Muscle of back (tissue), 11 donors: Measurements from ENCODE around the gene MAP6. TPM values are rescaled to one million over a fixed set of nuclear protein-coding genes. Genes with fewer than 3 reads are reported as not detected.

Experiments
- DNase-seq, 3 donors: peaks; one replicate each; pipeline versions ENCODE4 v3.0.0 to v3.0.0-alpha.2; 2013
- polyA plus RNA-seq, 10 donors: library from polyadenylated mRNA; unstranded; fragments of 120-200 nt; gene quantifications; one replicate each; pipeline ENCODE4 v1.2.1, GENCODE V29; 2013; ENCODE audit not compliant: insufficient read length in 10 of 10

Gene MAP6
- polyA plus RNA-seq, 10 donors: 6.9 to 16.2 (median 11.5) TPM

DNA sequence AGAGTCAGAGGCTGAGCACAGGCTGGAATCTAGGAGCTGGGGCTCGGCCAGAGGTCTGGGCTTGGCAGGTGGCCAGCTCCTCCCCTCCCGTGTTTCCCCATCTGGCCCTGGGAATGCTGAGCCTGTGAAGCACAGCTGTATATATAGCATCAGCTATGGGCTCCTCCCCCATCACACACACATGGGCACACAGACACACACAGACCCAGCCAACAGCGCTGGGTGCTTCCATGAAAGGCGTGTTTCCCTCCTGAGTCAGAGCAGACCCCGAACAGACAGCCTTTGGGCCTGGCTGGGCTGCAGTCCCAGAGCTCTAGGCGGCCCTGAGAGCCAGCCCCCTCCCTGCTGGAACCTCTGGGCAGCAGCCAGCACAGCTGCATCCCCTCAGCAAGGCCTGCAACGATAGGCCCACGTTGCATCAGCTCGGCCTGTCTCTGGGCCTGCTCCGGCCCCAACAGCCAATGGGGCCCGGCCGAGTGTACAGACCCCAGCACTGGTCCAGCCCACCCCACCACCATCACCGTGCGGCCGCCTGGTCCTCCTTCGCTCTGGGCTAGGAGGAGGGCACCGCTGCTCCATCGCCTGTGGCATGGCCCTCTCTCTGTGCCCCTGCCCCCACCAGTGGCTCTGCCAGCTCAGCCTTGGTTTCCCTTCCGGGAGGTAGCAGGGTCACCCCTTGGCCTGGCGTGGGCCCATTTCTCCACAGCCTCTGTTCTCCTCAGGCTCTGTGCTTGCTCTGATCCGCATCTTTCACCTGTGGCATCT lies 114.4 kb downstream of the MAP6 start:
- DNase-seq: peak; percentile 98 to 100 (median 100)

DNA sequence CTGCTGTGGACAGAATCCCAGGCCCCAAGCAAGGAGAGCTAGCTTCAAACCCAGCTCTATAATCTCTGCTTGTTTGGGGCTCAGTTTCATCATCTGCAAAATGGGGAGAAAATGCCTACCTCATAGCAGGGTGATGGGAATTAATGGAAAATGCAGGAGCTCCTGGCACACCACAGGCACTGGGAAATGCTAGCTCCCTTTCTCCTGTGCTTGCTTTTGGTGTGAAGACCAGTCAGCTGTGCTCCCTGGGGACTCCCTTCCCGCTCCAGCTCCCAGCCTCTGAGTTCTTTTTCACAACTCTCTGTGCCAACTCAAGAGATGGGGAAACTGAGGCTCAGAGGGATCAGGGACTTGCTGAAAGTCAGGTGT lies 115.0 kb downstream of the MAP6 start:
- no peak for DNase-seq

DNA sequence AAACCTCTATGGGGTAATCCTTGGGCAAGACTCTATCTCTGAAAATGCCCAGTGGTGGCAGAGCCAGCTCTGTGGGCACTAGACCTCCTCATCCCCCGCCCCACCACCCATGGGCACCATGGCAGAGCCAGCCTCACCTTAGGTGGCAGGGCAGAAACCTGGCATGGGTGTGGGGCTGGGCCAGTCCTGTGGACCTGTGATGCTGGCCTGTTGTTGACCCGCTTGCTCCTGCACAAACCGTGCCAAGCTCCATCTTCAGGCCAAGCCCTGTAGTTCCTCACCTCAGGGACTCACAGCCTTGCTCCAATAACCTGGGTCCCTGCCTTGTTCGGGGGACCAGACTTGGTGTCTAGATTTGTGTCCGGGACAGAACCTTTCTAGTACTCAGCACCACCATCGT lies 115.7 kb downstream of the MAP6 start:
- peak in 1 of 3 donors; percentile 39 for DNase-seq

DNA sequence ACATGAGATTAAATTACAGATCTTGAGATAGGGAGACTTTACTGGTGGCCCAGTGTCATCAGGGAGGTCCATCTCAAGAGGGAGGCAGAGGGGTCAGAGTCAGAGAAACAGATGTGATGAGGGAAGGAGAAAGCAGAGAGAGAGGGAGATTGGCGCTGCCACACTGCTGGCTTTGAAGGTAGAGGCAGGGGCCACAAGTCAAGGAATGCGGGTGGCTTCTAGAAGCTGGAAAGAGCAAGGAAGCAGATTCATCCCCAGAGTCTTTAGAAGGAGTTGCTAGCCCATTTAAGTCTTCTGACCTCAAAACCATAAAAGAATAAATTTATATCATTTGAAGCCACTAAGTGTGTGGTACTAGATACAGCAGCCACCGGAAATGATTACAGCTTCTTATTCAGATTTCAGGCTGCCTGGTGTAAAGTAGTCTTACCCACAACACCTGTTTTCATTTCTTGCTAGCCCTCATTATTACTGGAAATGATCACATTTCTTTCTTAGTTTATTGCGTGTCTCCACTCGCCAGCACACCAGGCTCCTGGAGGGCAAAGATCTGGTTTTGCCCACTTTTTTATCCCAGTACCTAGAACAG lies 119.4 kb downstream of the MAP6 start:
- DNase-seq: no peak

DNA sequence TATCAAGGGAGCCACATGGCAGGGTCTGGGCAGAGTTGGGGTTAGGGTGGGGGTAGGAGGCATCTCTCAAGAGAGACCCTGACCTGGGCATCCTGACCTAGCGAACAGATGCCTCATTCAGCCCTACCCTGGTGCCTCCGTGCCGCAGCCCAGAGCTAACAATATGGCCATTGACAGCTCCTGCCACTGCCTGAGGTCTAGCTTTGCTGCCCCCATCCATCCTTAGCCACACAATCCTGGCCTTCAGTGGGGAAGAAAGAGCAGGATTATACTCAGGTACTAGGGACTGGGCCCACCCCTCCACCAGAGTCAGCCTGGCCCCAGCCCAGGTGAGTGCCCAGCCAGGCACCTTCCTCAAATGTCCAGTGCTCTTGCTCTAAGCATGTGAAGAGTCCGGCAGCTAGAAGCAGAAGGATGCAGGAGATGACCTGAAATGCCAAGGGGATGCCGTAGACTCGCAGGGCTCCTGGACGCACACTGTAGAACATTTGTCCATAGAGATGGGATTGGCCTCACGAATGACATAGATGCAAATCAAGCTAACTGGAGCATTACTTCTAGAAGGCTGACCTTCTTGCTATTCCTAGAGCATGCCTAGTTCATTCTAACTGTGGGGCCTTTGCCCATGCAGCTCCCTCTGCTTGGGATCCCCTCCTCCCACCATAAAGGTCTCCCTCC lies 120.1 kb downstream of the MAP6 start:
- no peak for DNase-seq

DNA sequence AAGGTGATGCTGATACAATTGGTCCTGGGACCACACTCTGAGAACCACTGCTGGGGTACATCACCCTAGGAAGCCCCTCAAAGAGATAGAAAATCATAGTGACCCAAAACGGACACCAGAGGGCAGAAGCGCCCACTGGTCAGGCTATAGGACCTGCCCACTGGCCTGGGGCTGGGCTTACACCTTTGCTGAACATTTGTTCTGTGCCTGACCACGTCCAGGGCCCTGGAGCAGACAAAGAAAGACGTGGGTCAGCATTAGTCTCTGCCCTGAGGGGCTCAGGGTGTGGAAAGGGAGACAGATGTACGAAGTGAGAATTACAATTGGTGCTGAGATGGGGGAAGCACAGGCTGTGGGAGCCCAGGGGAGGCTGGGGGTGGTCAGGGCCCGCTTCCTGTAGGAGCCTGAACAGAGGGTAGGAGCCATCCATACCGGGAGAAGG lies 121.2 kb downstream of the MAP6 start:
- peak; percentile 63 to 89 (median 84) for DNase-seq

DNA sequence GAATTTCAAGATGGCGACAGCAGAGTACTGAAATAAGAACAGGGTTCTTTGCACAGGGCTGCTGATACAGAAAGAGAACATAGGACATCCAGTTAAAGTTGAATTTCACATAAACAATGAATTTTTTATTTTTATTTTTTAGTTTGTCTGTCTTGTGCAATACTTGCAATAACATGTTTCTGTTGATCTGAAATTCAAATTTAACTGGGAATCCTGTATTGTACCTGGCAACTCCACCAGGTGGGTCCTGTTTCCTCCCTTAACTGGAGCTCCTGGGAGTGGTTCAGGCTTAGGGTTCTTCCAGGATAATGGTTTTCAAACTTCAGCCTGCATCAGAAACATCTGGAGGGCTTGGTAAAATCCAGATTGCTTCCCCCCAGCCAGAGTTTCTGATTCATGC lies 121.7 kb downstream of the MAP6 start:
- no peak for DNase-seq

DNA sequence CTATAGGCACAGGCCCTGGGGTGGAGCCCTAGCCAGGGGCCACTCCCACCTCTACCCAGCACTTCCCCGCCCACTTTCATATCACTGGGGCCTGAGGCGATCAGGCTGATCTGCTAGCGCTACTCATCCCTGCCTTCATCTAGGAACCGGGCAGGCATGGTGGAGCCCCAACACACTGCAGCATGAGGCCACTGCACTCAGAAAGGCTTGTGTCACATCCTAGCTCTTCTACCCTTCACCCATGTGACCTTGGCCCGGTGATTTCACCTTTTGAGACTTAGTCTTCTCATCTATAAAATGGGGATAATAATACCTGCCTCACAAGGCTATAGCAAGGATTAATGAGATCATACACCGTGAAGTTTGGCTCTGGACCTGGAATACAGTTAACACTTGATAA lies 125.0 kb downstream of the MAP6 start:
- no peak for DNase-seq

DNA sequence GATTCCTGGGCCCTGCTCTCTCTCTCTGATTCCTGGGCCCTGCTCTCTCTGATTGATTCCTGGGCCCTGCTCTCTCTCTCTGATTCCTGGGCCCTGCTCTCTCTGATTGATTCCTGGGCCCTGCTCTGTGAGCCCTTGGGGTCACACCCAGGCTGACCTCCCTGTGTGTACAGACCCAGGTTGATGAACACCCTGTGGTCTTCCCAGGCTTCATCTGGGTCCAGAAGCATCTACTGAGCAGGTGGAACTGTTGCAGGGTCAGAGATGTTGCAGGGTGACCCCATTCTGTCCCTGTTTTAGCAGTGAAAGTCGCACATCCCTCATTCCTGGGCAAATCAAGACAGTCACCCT lies 126.8 kb downstream of the MAP6 start:
- no peak for DNase-seq

DNA sequence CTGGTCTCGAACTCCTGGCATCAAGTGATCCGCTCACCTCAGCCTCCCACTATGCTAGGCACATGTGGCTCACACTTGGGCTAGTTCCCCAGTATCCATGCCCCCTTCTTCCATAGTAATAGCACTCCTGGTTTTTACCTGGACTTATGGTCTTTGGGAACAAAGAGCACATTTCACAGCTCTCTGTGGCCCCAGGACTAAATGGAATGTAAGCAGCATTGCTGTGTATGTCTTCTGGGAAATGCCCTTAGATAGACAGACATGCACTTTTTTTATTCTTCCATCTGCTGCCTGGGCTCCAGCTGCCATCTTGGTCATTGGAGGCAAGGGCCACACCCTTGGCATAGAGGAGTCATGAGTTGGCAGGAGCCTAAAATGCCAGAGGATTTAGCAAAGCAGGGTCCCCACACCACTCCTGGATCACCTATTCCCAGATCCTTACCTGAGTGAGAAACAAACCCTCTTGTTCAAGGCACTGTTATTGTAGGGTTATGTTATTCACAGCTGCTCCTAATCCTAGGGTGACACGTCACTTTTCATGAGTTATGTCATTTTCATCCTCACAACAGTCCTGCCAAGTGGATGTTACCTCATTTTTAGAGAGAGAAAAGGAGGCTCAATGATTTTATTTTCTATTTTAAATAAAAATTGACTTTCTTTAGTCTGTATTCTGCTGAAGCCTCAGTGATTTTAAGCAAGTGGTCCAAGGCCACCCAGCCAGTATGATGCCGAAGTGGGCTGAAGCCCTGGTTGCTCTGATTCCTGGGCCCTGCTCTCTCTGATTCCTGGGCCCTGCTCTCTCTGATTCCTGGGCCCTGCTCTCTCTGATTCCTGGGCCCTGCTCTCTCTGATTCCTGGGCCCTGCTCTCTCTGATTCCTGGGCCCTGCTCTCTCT lies 127.4 kb downstream of the MAP6 start:
- no peak for DNase-seq

DNA sequence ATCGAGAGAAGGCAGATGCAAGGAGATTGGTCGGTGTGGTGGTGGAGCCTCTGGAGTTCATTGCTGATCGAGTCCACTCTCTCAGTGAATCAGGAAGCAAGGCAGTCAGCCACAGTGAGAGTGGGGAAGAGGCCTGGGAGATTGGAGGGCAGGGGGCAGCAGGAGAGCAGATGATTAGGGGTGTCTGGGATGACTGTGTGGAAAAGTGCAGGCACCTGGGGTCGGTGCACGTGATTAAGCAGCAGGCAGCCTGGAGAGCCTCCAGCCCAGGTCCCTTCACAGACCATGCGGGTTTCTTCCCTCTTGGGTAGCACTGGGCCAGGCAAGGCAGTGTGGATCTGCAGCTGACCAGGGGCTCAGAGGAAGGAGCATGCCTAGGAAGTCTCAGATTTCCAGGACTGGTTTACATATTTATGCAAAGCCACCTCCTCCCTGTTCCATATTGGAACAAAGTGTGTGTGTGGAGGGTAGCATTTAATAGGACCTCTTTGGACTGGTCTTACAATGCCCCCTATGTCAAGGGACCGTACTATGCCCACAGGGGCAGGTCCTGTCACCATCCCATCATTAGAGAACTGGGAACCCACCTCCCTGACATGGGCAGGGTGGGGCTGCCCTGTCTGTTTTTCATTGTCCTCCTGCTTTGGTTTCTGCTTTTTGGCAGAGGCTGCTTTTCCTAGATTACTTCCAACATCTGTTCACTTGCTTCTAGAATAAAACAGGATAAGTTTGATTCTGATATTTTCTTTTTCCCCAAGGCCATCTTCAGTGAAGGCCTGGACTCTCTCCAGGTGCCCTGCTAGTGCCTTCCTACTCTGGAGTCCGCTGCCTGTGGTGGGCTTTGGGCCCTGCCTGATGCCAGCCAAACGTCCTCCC lies 129.1 kb downstream of the MAP6 start:
- DNase-seq: peak in 1 of 3 donors; percentile 62

DNA sequence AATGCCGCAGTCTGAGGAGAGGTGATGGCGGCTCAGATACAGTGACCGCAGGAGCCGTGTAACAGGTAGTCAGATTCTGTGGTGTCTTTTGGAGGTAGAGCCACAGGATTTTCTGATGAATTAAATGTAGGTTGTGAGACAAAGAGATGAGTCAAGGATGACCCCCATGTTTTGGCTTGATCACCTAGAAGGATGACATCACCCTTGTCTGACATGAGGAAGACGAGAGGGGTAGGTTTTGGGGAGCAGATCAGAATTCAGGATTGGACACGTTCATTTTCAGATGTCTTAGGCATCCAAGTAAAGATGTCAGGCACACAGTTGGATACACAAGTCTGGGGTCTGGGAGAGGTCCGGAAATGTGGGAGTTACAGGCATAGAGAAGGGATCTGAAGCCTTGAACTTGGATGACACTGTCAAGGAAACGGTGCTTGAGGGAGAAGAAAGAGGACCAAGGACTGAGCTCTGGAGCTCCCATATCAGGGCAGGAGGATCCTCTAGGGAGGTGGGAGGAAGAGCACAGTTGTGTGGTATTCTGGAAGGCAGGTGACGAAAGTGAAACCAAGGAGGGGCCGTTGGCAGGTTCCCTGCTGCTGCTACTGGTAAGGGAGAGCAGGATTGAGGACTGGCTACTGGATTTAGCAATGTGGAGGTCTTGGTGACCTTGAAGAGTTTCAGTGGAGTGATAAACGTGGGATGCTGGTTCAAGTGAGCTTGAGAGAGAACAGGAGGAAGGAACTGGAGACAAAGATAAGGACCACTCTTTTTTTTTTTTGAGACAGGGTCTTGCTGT lies 130.5 kb downstream of the MAP6 start:
- DNase-seq: no peak

DNA sequence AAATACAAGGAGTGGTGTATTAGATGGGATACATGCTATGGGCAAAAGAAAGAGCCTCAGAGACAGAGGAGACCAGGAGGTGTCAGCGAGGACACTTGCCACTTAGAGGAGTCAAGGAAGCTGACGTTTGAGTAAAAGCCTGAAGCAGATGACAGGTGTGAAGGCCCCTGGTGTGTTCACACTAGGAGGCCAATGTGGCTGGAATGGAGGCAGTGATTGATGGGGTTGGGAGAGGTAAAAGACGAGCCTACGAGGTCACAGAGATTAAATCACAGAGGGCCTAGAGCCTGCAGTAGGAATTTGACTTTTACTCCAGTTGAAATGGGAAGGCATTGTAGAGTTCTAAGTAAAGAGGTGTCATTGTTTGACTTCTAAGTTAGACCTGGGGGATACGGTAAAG lies 131.1 kb downstream of the MAP6 start:
- no peak for DNase-seq

Other genes with a start within 250 kb of the MAP6 start
- 1 to 10 TPM; 2.3 to 4.5 (median 3.5) TPM for gene KLHL35, start 235.8 kb downstream of the MAP6 start, polyA plus RNA-seq
- 10 to 100 TPM; 14.1 to 27.4 (median 19.7) TPM for gene GDPD5, start 143.1 kb downstream of the MAP6 start, polyA plus RNA-seq
- 100 to 1,000 TPM; 298 to 570 (median 375) TPM for gene SERPINH1, start 106.8 kb downstream of the MAP6 start, polyA plus RNA-seq
- under 1 TPM in 1 of 10 donors, not detected in 9; 0.08 TPM for gene MOGAT2, start 48.8 kb upstream of the MAP6 start, polyA plus RNA-seq
- gene DGAT2, start 99.7 kb upstream of the MAP6 start, polyA plus RNA-seq: 1 to 10 TPM in 2 of 10 donors, under 1 TPM in 8; 0.21 to 3.0 (median 0.62) TPM
- gene UVRAG, start 146.2 kb upstream of the MAP6 start, polyA plus RNA-seq: 10 to 100 TPM in 4 of 10 donors, 1 to 10 TPM in 6; 7.6 to 11.1 (median 9.7) TPM